ENCODE measurements around the gene DSE.

The DSE gene

DNA sequence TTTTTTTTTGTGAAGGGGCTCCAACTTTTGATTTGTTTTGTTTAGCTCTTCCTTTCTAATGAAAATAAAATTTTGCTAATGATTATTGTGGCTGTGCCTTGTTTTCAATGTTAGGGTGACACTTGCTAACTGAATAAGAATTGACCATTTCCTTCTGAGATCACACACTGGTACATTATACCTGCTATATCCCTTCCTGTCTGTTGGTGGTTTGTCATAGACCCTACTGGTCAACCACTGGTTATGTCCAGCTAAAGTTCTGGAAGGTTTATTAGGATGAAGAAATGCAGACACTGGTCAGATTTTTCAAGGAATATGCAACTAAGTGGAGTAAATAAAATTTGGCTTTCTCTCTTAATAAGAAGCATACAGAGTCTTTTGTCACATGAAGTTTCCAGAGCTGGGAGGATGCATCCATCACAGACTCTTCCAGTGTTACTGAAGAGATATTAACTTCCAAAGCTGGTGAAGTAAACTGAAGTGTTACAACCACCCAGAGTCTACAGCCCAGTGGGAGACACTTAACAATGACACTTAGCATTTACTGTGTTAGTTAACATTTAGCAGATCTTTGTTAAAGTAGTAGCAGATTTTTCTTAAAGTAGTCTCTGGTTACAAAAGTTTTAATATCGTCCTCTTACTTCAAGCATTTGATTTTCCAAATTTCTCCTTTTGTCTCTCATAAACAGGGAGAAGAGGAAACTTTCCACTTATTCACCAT lies 121.0 kb downstream of the DSE start:
- no peak for DNase-seq

DNA sequence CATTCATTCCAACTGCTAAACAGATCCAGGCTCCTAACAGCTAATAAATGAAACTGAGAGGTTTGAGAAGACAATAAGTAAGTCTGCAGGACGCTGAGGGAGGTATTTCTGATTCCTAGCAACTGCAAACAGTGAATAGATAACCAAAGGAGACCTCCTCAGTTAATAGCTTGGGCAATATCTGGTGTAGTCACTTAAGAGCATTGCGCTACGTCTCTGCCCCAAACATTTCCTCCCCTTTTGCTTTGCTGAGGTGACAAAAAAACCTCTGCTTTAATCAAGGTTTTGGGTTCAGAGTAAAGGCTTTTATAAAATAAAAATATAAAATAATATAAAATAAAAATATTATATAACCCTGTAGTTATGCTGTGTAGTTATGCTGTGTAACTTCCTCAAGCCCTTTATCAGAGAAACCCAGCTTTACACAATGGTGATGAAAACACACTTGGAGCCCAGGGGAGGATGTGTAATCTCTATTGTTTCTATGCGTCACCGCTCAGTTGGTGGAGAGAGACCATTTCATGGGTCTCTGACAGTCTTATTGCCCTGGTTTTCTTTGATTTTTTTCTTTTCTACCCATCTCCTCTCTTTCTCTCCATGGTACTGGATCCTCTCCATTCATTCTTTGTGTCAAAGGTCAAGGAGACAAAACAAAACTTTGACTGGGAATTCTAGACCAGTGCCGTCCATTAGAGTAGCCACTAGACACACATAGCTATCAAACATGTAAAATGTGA lies 121.8 kb downstream of the DSE start:
- DNase-seq = no peak

All from SHP77 treated with DMSO at 0.1 percent for 48 hours (cell line).